SK-N-SH treated with all-trans-retinoic acid at 6 μM for 48 hours (cell line): ENCODE data around the gene MTUS2.

ENCODE experiments used
- ATAC-seq: fragments of 200-7000 bp; cut with Tn5 transposase; 3 replicates; pipeline ENCODE4 v1.9.1; 2020; ENCODE audit warnings: mild to moderate bottlenecking, moderate library complexity
- ARNTL ChIP-seq: fragments of 450-650 bp; formaldehyde crosslinking; IDR thresholded peaks from 2 replicates; pipeline ENCODE4 v1.5.0; 2020; ENCODE audit warnings: low read depth, mild to moderate bottlenecking, moderate library complexity, borderline replicate concordance
- BACH2 ChIP-seq: fragments of 250-450 bp; sonication (Bioruptor Pico); IDR thresholded peaks from 2 replicates; pipeline ENCODE4 v1.9.0; 2021; ENCODE audit warnings: mild to moderate bottlenecking, borderline replicate concordance
- CSDC2 ChIP-seq: fragments of 250-450 bp; sonication (Bioruptor Pico); IDR thresholded peaks from 2 replicates; pipeline ENCODE4 v1.5.0; 2020; ENCODE audit warnings: mild to moderate bottlenecking, moderate library complexity
- CSRNP3 ChIP-seq: fragments of 250-450 bp; sonication (Bioruptor Pico); IDR thresholded peaks from 2 replicates; pipeline ENCODE4 v1.5.1; 2021; ENCODE audit warnings: mild to moderate bottlenecking, moderate library complexity
- ESRRG ChIP-seq: fragments of 250-450 bp; sonication (Bioruptor Pico); IDR thresholded peaks from 2 replicates; pipeline ENCODE4 v1.6.1; 2021; ENCODE audit warnings: mild to moderate bottlenecking
- GLIS3 ChIP-seq: fragments of 250-450 bp; sonication (Bioruptor Pico); IDR thresholded peaks from 2 replicates; pipeline ENCODE4 v1.5.0; 2020; ENCODE audit warnings: mild to moderate bottlenecking, moderate library complexity
- ISL1 ChIP-seq: fragments of 250-450 bp; sonication (Bioruptor Pico); IDR thresholded peaks from 2 replicates; pipeline ENCODE4 v2.1.2; 2022; ENCODE audit warnings: mild to moderate bottlenecking, moderate library complexity
- OSR1 ChIP-seq: fragments of 250-450 bp; sonication (Bioruptor Pico); IDR thresholded peaks from 2 replicates; pipeline ENCODE4 v1.8.0; 2022; ENCODE audit warnings: moderate library complexity, mild to moderate bottlenecking, inconsistent platforms
- PATZ1 ChIP-seq: fragments of 250-450 bp; sonication (Bioruptor Pico); IDR thresholded peaks from 2 replicates; pipeline ENCODE4 v1.8.0; 2020; ENCODE audit warnings: mild to moderate bottlenecking, moderate library complexity, borderline replicate concordance
- PPARA ChIP-seq: fragments of 250-450 bp; sonication (Bioruptor Pico); IDR thresholded peaks from 2 replicates; pipeline ENCODE4 v1.5.0; 2020; ENCODE audit warnings: mild to moderate bottlenecking, borderline replicate concordance
- RARB ChIP-seq: fragments of 250-450 bp; sonication (Bioruptor Pico); IDR thresholded peaks from 2 replicates; pipeline ENCODE4 v1.8.0; 2021; ENCODE audit warnings: mild to moderate bottlenecking, moderate library complexity
- SNAI2 ChIP-seq: fragments of 250-450 bp; sonication (Bioruptor Pico); IDR thresholded peaks from 2 replicates; pipeline ENCODE4 v1.5.0; 2020; ENCODE audit warnings: mild to moderate bottlenecking, moderate library complexity
- TCF4 ChIP-seq: fragments of 250-450 bp; sonication (Bioruptor Pico); IDR thresholded peaks from 2 replicates; pipeline ENCODE4 v1.8.0; 2021; ENCODE audit warnings: mild to moderate bottlenecking, moderate library complexity, borderline replicate concordance
- TOX ChIP-seq: fragments of 250-450 bp; sonication (Bioruptor Pico); IDR thresholded peaks from 2 replicates; pipeline ENCODE4 v1.8.0; 2021; ENCODE audit warnings: mild to moderate bottlenecking, moderate library complexity, borderline replicate concordance
- TSHZ2 ChIP-seq: fragments of 250-450 bp; sonication (Bioruptor Pico); IDR thresholded peaks from 2 replicates; pipeline ENCODE4 v1.5.0; 2020; ENCODE audit warnings: mild to moderate bottlenecking, moderate library complexity
- ZFP30 ChIP-seq: fragments of 450-650 bp; formaldehyde crosslinking; IDR thresholded peaks from 2 replicates; pipeline ENCODE4 v1.5.0; 2022; ENCODE audit warnings: mild to moderate bottlenecking, moderate library complexity
- ZNF565 ChIP-seq: fragments of 450-650 bp; formaldehyde crosslinking; conservative IDR thresholded peaks from 2 replicates; pipeline ENCODE4 v1.5.0; 2020; ENCODE audit warnings: low read depth, mild to moderate bottlenecking, moderate library complexity
- ZNF70 ChIP-seq: fragments of 450-650 bp; formaldehyde crosslinking; IDR thresholded peaks from 2 replicates; pipeline ENCODE4 v1.5.0; 2020; ENCODE audit warnings: mild to moderate bottlenecking, moderate library complexity
- ZNF8 ChIP-seq: fragments of 450-650 bp; formaldehyde crosslinking; IDR thresholded peaks from 2 replicates; pipeline ENCODE4 v1.5.0; 2020; ENCODE audit warnings: mild to moderate bottlenecking, moderate library complexity
- TF ChIP-seq, protein P1 (sequence below): fragments of 250-450 bp; sonication (Bioruptor Pico); IDR thresholded peaks from 2 replicates; pipeline ENCODE4 v1.5.1; 2020; ENCODE audit warnings: low read depth, mild to moderate bottlenecking, moderate library complexity
- TF ChIP-seq, protein P2 (sequence below): fragments of 250-450 bp; sonication (Bioruptor Pico); IDR thresholded peaks from 2 replicates; pipeline ENCODE4 v1.8.0; 2021; ENCODE audit warnings: low read depth, mild to moderate bottlenecking, moderate library complexity, borderline replicate concordance

MTUS2 gene

DNA sequence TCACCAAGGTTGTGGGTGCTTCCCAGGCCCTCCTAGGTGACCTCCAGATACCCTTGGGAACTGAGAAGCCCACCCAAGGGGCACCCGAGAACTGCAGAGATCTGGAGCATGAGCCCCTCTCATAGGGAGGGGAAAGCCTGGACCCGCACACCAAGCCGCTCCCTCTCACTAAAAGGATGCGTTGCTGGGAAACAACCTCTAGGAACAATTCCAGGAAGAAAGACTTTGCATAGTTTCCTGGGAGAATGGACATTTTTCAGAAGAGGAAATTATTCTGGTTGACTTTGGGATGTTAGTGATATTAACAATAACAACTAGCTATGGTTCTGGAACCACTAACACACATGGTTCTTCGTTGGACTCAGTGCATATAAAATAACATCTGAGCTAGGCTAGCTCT, 710.8 kb downstream of the MTUS2 start (continued):
- TF ChIP-seq, protein P1, sequence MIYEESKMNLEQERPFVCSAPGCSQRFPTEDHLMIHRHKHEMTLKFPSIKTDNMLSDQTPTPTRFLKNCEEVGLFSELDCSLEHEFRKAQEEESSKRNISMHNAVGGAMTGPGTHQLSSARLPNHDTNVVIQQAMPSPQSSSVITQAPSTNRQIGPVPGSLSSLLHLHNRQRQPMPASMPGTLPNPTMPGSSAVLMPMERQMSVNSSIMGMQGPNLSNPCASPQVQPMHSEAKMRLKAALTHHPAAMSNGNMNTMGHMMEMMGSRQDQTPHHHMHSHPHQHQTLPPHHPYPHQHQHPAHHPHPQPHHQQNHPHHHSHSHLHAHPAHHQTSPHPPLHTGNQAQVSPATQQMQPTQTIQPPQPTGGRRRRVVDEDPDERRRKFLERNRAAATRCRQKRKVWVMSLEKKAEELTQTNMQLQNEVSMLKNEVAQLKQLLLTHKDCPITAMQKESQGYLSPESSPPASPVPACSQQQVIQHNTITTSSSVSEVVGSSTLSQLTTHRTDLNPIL (CRISPR knock-in tag), result no peak
- TF ChIP-seq BACH2 (CRISPR knock-in tag) (no peak), ESRRG (CRISPR knock-in tag) (no peak), GLIS3 (CRISPR knock-in tag) (no peak), ZFP30 (CRISPR knock-in tag) (no peak), SNAI2 (no peak), PPARA (no peak)

- TF ChIP-seq ZNF565 (CRISPR knock-in tag), result no peak
- TF ChIP-seq, all 23 proteins: peak for 0
- no peak for ATAC-seq
Measured at GRCh38 chr13:29532116-29532515, 712.0 kb downstream of the MTUS2 start.

DNA sequence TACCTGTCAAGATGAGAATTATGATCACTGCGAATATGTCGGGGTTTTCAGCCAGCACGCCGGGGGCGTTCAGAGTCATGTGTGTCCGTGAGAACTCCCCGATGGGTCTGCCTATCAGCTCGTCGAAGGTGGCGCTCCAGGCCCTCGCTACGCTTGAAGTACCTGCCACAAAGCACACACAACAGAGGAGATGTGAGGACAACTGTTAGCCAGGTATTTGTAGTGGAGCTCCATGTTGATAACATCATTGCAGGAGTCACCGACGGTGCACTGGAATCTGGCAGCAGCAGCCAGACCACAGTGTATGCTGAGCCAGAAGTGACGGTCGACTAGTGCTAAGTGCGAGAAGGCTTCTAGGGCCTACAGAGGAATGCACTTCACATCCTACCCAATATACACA, 712.7 kb downstream of the MTUS2 start:
- ATAC-seq, result no peak
- TF ChIP-seq TSHZ2 (CRISPR knock-in tag) (no peak), PATZ1 (no peak), ISL1 (CRISPR knock-in tag) (no peak), ZNF565 (CRISPR knock-in tag) (no peak), ARNTL (no peak), SNAI2 (no peak)

DNA sequence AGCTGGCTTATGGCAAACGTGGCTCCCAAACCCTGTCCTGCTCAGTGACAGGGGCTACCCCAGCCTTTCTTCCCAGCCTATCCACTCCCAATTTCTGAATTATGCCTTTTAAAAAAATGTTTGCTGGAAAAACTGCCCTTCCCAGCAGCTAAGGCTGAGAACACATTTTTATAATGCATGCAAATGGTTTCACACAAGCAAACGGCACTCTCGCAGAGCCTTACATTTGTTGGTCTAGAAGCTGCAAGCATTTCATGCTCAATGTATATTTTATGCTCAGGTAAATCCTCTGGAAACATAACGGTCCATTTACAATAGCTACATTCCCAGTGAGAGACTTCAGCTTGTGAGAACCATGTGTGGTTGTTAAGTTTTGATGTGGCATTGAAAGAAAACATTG, 713.9 kb downstream of the MTUS2 start:
- ATAC-seq, result no peak
- TF ChIP-seq, protein P2, sequence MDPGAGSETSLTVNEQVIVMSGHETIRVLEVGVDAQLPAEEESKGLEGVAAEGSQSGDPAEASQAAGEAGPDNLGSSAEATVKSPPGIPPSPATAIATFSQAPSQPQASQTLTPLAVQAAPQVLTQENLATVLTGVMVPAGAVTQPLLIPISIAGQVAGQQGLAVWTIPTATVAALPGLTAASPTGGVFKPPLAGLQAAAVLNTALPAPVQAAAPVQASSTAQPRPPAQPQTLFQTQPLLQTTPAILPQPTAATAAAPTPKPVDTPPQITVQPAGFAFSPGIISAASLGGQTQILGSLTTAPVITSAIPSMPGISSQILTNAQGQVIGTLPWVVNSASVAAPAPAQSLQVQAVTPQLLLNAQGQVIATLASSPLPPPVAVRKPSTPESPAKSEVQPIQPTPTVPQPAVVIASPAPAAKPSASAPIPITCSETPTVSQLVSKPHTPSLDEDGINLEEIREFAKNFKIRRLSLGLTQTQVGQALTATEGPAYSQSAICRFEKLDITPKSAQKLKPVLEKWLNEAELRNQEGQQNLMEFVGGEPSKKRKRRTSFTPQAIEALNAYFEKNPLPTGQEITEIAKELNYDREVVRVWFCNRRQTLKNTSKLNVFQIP (CRISPR knock-in tag), result no peak
- TF ChIP-seq CSRNP3 (CRISPR knock-in tag), result no peak
- TF ChIP-seq TCF4 (CRISPR knock-in tag), result no peak
- no peak for TF ChIP-seq OSR1

DNA sequence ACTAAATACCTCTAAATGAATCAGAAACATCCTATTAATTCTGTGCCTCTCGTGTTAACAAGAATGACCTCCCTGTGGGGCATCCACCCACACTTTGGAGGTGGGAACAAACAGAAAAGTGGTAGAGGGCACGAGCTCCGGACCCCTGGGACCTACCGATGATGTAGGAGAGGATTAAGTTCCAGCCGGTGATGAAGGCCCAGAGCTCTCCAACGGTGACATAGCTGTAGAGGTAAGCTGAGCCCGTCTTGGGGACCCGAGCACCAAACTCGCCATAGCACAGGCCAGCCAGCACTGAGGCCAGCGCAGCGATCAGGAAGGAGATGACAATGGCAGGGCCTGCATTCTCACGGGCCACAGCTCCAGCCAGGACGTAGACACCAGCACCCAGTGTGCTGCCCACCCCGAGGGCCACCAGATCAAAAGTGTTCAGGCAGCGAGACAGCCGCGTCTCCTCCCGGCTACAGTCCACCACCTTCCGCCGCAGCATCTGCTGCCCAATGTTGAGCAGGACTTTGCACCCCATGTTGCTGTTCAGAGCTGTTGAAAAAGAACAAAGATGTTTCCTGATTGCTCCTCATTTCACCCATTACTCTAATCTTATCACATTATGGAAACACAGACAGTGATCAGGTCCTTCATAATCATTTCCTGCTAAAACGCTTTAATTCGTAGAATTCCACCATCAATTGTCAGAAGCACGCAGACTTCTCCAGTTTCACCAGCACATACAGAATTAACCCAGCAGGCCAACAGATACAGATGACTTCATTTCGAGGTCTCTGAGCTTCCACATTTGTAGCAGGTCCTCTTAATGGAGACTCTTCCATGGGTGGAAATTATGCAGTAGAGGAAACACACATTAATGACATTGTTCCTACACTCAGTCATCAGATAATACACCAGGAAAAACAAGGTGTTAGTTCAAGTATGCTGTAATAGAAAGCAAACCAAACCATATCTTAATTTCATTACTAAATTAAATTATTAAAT, 715.8 kb downstream of the MTUS2 start:
- no peak for ATAC-seq
- TF ChIP-seq TCF4 (CRISPR knock-in tag) (no peak), TSHZ2 (CRISPR knock-in tag) (no peak), ISL1 (CRISPR knock-in tag) (no peak), ZNF70 (no peak), CSDC2 (CRISPR knock-in tag) (no peak), TOX (CRISPR knock-in tag) (no peak), OSR1 (no peak), RARB (CRISPR knock-in tag) (no peak), ZNF8 (CRISPR knock-in tag) (no peak)
- TF ChIP-seq, protein P1 (CRISPR knock-in tag), result no peak
